A549 (cell line): ENCODE measurements around the gene TAF4. TPM values are rescaled to one million over a fixed set of nuclear protein-coding genes. Genes with fewer than 3 reads are reported as not detected.

Experiments used
- ATAC-seq, 2 experiments: fragments of 200-7000 bp in 1 of 2; fragments of >200 bp in 1 of 2; cut with Nextera tagmentation in 1 of 2; cut with Tn5 transposase in 1 of 2; 3 replicates each; pipeline versions ENCODE4 v1.8.0 to v1.9.1; 2018 to 2020; ENCODE audit warnings: mild to moderate bottlenecking in 1 of 2, moderate library complexity in 1 of 2
- CTCF ChIA-PET: fragments of 300-600 bp; sonication (Branson Sonifier 250); formaldehyde crosslinking; extraction: SDS; loops from one replicate; lab custom pipeline; 2021; ENCODE audit warnings: antibody characterized with exemption, inconsistent platforms; lab: Yijun Ruan, JAX
- POLR2A ChIA-PET: fragments of 350-600 bp; formaldehyde crosslinking; extraction: SDS; loops from one replicate; lab custom pipeline; 2021; ENCODE audit warnings: antibody characterized with exemption, inconsistent platforms; lab: Yijun Ruan, JAX
- DNase-seq, 2 experiments: peaks; one replicate each; pipeline versions ENCODE4 v3.0.0 to v3.0.0-alpha.2; 2011 to 2016; ENCODE audit warnings: low read depth in 1 of 2, low spot score in 1 of 2
- FAIRE-seq: peaks from 2 replicates; lab custom pipeline; 2011; peaks lifted over from hg19 to GRCh38; lab: Jason Lieb, UNC
- H3K27ac ChIP-seq, 2 experiments: fragments of >200 bp; sonication (Bioruptor Twin); formaldehyde crosslinking; 3 replicates each; pipeline ENCODE4 v1.5.1; 2016 to 2017
- H3K4me1 ChIP-seq: fragments of >200 bp; sonication (Bioruptor Twin); formaldehyde crosslinking; 3 replicates; pipeline ENCODE4 v1.6.1; 2016
- H3K4me2 ChIP-seq: fragments of >200 bp; sonication (Bioruptor Twin); formaldehyde crosslinking; 3 replicates; pipeline ENCODE4 v1.6.1; 2016
- H3K4me3 ChIP-seq: fragments of >200 bp; sonication (Bioruptor Twin); formaldehyde crosslinking; 3 replicates; pipeline ENCODE4 v1.5.1; 2016
- H3K9me3 ChIP-seq: fragments of >200 bp; sonication (Bioruptor Twin); formaldehyde crosslinking; 3 replicates; pipeline ENCODE4 v1.6.1; 2016
- ATOH8 ChIP-seq: fragments of 250-450 bp; sonication (Bioruptor Pico); IDR thresholded peaks from 2 replicates; pipeline ENCODE4 v1.5.0; 2020; ENCODE audit warnings: low read depth, mild to moderate bottlenecking, moderate library complexity
- CBX2 ChIP-seq: fragments of 200-600 bp; sonication (generic); IDR thresholded peaks from 2 replicates; pipeline ENCODE4 v1.6.1; 2016; ENCODE audit warnings: low read depth, mild to moderate bottlenecking, borderline replicate concordance
- CBX8 ChIP-seq: fragments of 200-600 bp; sonication (generic); IDR thresholded peaks from 2 replicates; pipeline ENCODE4 v1.6.1; 2016
- CHD4 ChIP-seq: fragments of 200-600 bp; sonication (generic); IDR thresholded peaks from 2 replicates; pipeline ENCODE4 v1.6.1; 2016; ENCODE audit warnings: antibody characterized with exemption, mild to moderate bottlenecking, borderline replicate concordance
- EHF ChIP-seq: fragments of 250-450 bp; sonication (Bioruptor Pico); IDR thresholded peaks from 2 replicates; pipeline ENCODE4 v1.5.0; 2020; ENCODE audit warnings: mild to moderate bottlenecking
- EHMT2 ChIP-seq: fragments of 200-600 bp; sonication (generic); IDR thresholded peaks from 2 replicates; pipeline ENCODE4 v1.6.1; 2016; ENCODE audit warnings: antibody characterized with exemption, low read depth, mild to moderate bottlenecking, moderate library complexity
- ELK1 ChIP-seq: fragments of 150-350 bp; IDR thresholded peaks from 2 replicates; pipeline ENCODE4 v1.6.1; 2014; ENCODE audit warnings: low read depth, mild to moderate bottlenecking, low read length
- EP300 ChIP-seq, 2 experiments: fragments of >200 bp; sonication (Bioruptor Twin); formaldehyde crosslinking; IDR thresholded peaks; 2 replicates in 1 of 2; 3 replicates in 1 of 2; pipeline ENCODE4 v1.6.1; 2016 to 2017
- FOSL2 ChIP-seq, 2 experiments: fragments of 450-650 bp in 1 of 2; fragments of >200 bp in 1 of 2; sonication (Bioruptor Twin) in 1 of 2; formaldehyde crosslinking; IDR thresholded peaks; 2 replicates each; pipeline versions ENCODE4 v1.5.0 to v1.6.1; 2016 to 2020; ENCODE audit warnings: mild to moderate bottlenecking in 1 of 2, moderate library complexity in 1 of 2
- FOXS1 ChIP-seq: fragments of 250-450 bp; sonication (Bioruptor Pico); IDR thresholded peaks from 2 replicates; pipeline ENCODE4 v1.5.0; 2020; ENCODE audit warnings: mild to moderate bottlenecking, moderate library complexity
- GATA3 ChIP-seq: IDR thresholded peaks from 2 replicates; pipeline ENCODE4 v1.6.1; 2012; ENCODE audit warnings: borderline replicate concordance
- HES2 ChIP-seq: fragments of >200 bp; sonication (Bioruptor Twin); formaldehyde crosslinking; IDR thresholded peaks from 2 replicates; pipeline ENCODE4 v1.6.1; 2016
- HMGXB4 ChIP-seq: fragments of 250-450 bp; sonication (Bioruptor Pico); IDR thresholded peaks from 2 replicates; pipeline ENCODE4 v1.5.0; 2021; ENCODE audit warnings: mild to moderate bottlenecking, moderate library complexity, borderline replicate concordance
- HOXB13 ChIP-seq: fragments of 250-450 bp; sonication (Bioruptor Pico); IDR thresholded peaks from 2 replicates; pipeline ENCODE4 v1.5.0; 2020; ENCODE audit warnings: low read depth, mild to moderate bottlenecking, moderate library complexity
- HOXB5 ChIP-seq: fragments of 250-450 bp; sonication (Bioruptor Pico); IDR thresholded peaks from 2 replicates; pipeline ENCODE4 v1.5.0; 2020; ENCODE audit warnings: mild to moderate bottlenecking, moderate library complexity
- KDM1A ChIP-seq: fragments of 200-600 bp; sonication (generic); IDR thresholded peaks from 2 replicates; pipeline ENCODE4 v1.6.1; 2016; ENCODE audit warnings: low read depth, mild to moderate bottlenecking
- KDM5A ChIP-seq: fragments of 200-600 bp; sonication (generic); IDR thresholded peaks from 2 replicates; pipeline ENCODE4 v1.6.1; 2016; ENCODE audit warnings: antibody characterized with exemption, mild to moderate bottlenecking
- MAX ChIP-seq: IDR thresholded peaks from 2 replicates; pipeline ENCODE4 v1.6.1; 2012
- MYC ChIP-seq: IDR thresholded peaks from 2 replicates; pipeline ENCODE4 v1.6.1; 2012; ENCODE audit warnings: mild to moderate bottlenecking, inconsistent platforms, low read length, improper control_type of control experiment, borderline replicate concordance
- NPAS2 ChIP-seq: fragments of 250-450 bp; sonication (Bioruptor Pico); IDR thresholded peaks from 2 replicates; pipeline ENCODE4 v1.8.0; 2022; ENCODE audit warnings: mild to moderate bottlenecking, moderate library complexity, borderline replicate concordance
- POLR2A ChIP-seq: IDR thresholded peaks from 2 replicates; pipeline ENCODE4 v1.6.1; 2012; ENCODE audit warnings: mild to moderate bottlenecking, low read length
- POLR2AphosphoS2 ChIP-seq: conservative IDR thresholded peaks from 2 replicates; pipeline ENCODE4 v1.6.1; 2012; ENCODE audit warnings: low read length, improper control_type of control experiment, inconsistent platforms
- RARB ChIP-seq: fragments of 250-450 bp; sonication (Bioruptor Pico); IDR thresholded peaks from 2 replicates; pipeline ENCODE4 v1.8.0; 2021; ENCODE audit warnings: mild to moderate bottlenecking, moderate library complexity
- RCOR1 ChIP-seq: fragments of 150-350 bp; IDR thresholded peaks from 2 replicates; pipeline ENCODE4 v1.6.1; 2014; ENCODE audit warnings: antibody characterized with exemption, low read length, low read depth
- RNF2 ChIP-seq: fragments of 200-600 bp; sonication (generic); IDR thresholded peaks from 2 replicates; pipeline ENCODE4 v1.6.1; 2016; ENCODE audit warnings: low read depth, mild to moderate bottlenecking, antibody characterized with exemption, moderate library complexity, borderline replicate concordance
- SMC3 ChIP-seq: fragments of >200 bp; sonication (Bioruptor Twin); formaldehyde crosslinking; IDR thresholded peaks from 3 replicates; pipeline ENCODE4 v1.6.1; 2018; ENCODE audit warnings: inconsistent platforms
- TP53 ChIP-seq: fragments of 250-450 bp; sonication (Bioruptor Pico); IDR thresholded peaks from 2 replicates; pipeline ENCODE4 v1.5.0; 2021; ENCODE audit warnings: mild to moderate bottlenecking, moderate library complexity
- ZC3H11A ChIP-seq: fragments of 450-650 bp; IDR thresholded peaks from 2 replicates; pipeline ENCODE4 v1.6.1; 2014; ENCODE audit warnings: antibody characterized with exemption, mild to moderate bottlenecking
- ZFP36 ChIP-seq: fragments of 450-650 bp; IDR thresholded peaks from 2 replicates; pipeline ENCODE4 v1.6.1; 2014; ENCODE audit warnings: borderline replicate concordance; ENCODE audit not compliant: partially characterized antibody
- WGBS: methylation state at CpG from one replicate; pipeline ENCODE4 v1.1.6; 2017; ENCODE audit errors: missing lambda C conversion rate; 5-methylcytosine and 5-hydroxymethylcytosine counted together
- polyA plus RNA-seq, 4 experiments: library from polyadenylated mRNA; depleted of rRNA in 3 of 4; stranded (reverse); fragments of >200 nt; fragmentation: RNase III in 1 of 4; extraction: RNeasy Plus Mini Kit Qiagen cat#74134 plus additional on column Dnase treatment in 1 of 4; gene quantifications; 2 replicates in 3 of 4; 3 replicates in 1 of 4; pipeline ENCODE4 v1.2.3, GENCODE V29; 2011 to 2017

TAF4 gene
- polyA plus RNA-seq, 2 of the 4 experiments (the other 2 are of a cell fraction): 6.1 to 11.0 TPM

- Histone ChIP-seq H3K9me3 (peaks cover 2% of the 10 kb centered on the region; the same call in 1 of the 3 replicates), H3K4me1 (no peaks in the 10 kb centered on the region), H3K27ac (no peak overlapping the region), H3K4me2 (no peak overlapping the region), H3K4me3 (no peak overlapping the region)
- POLR2A ChIA-PET: no interaction called here
- 92% methylated on average over 14 of the region's 14 CpGs for WGBS
- CTCF ChIA-PET: interaction anchor here (0.9 kb wide), 1 partner anchor 36 kb away, joined by 3 read pairs; no protein-coding TSS in a partner anchor
- no peak for ATAC-seq
- TF ChIP-seq NPAS2 (CRISPR knock-in tag): no peak
- no peak for TF ChIP-seq FOXS1 (CRISPR knock-in tag)
- TF ChIP-seq RNF2: no peak
- no peak for TF ChIP-seq HES2
- TF ChIP-seq FOSL2 (IDR thresholded peaks at IDR 0.05): no peak
- TF ChIP-seq FOSL2 (CRISPR knock-in tag; IDR thresholded peaks at IDR 0.05): no peak
- no peak for TF ChIP-seq ZC3H11A
- no peak for DNase-seq
- no peak for FAIRE-seq
These were observed 34.7 kb downstream of the TAF4 start for GRCh38 chr20:62030834-62031434.

- Histone ChIP-seq H3K27ac (no peak overlapping the region), H3K4me1 (no peaks in the 10 kb centered on the region), H3K9me3 (peaks cover under 1% of the 10 kb centered on the region; the same call in 1 of the 3 replicates), H3K4me3 (no peak overlapping the region), H3K4me2 (no peak overlapping the region)
- 87% methylated on average over 9 of the region's 9 CpGs for WGBS
- ChIA-PET POLR2A (no interaction called here), CTCF (no interaction called here)
- TF ChIP-seq POLR2A (no peak), CBX2 (no peak), KDM1A (no peak), ATOH8 (CRISPR knock-in tag) (no peak), MAX (no peak), HES2 (no peak), ZFP36 (no peak), TP53 (CRISPR knock-in tag) (no peak), HOXB5 (CRISPR knock-in tag) (no peak), POLR2AphosphoS2 (no peak), FOXS1 (CRISPR knock-in tag) (no peak), MYC (no peak), ELK1 (no peak), HOXB13 (CRISPR knock-in tag) (no peak), GATA3 (no peak), EP300 (IDR thresholded peaks at IDR 0.05) (no peak), CBX8 (no peak), RARB (CRISPR knock-in tag) (no peak)
- FAIRE-seq (no peak), DNase-seq (no peak), ATAC-seq (no peak)
These were observed 35.3 kb downstream of the TAF4 start for GRCh38 chr20:62030357-62030756.

- Histone ChIP-seq H3K9me3 (no peaks in the 10 kb centered on the region), H3K4me2 (no peak overlapping the region), H3K4me1 (no peaks in the 10 kb centered on the region), H3K4me3 (no peak overlapping the region), H3K27ac (no peak overlapping the region)
- POLR2A ChIA-PET: no interaction called here
- WGBS: 94% methylated on average over 19 of the region's 20 CpGs
- ATAC-seq (no peak), FAIRE-seq (no peak), DNase-seq (no peak)
- CTCF ChIA-PET: no interaction called here
- TF ChIP-seq MYC (no peak), RCOR1 (no peak), HOXB5 (CRISPR knock-in tag) (no peak), FOSL2 (IDR thresholded peaks at IDR 0.05) (no peak), FOSL2 (CRISPR knock-in tag; IDR thresholded peaks at IDR 0.05) (no peak), EHF (CRISPR knock-in tag) (no peak), EHMT2 (no peak), CHD4 (no peak), GATA3 (no peak), SMC3 (no peak), MAX (no peak), TP53 (CRISPR knock-in tag) (no peak), RNF2 (no peak), KDM5A (no peak), HMGXB4 (CRISPR knock-in tag) (no peak)
These were observed 35.7 kb downstream of the TAF4 start for GRCh38 chr20:62029949-62030348.
